ENCODE data around the gene CHRM1. TPM values are rescaled to one million over a fixed set of nuclear protein-coding genes. Genes with fewer than 3 reads are reported as not detected.

The CHRM1 gene
- total RNA-seq, 1 donor from 2014 or later = not detected

Other genes starting within 250 kb of the CHRM1 start
- gene UQCC3, start 249.7 kb downstream of the CHRM1 start, total RNA-seq = 7.1 TPM
- gene LBHD1, start 249.1 kb downstream of the CHRM1 start, total RNA-seq = 4.9 TPM
- gene UBXN1, start 242.3 kb downstream of the CHRM1 start, total RNA-seq = 79.6 TPM
- gene LRRN4CL, start 231.8 kb downstream of the CHRM1 start, total RNA-seq = 28.4 TPM
- gene BSCL2, start 213.9 kb downstream of the CHRM1 start, total RNA-seq = 44.5 TPM
- gene GNG3, start 213.7 kb downstream of the CHRM1 start, total RNA-seq = 1.4 TPM
- gene HNRNPUL2, start 193.9 kb downstream of the CHRM1 start, total RNA-seq = 51.2 TPM
- 30.9 TPM for gene TTC9C, start 192.9 kb downstream of the CHRM1 start, total RNA-seq
- gene ZBTB3, start 167.2 kb downstream of the CHRM1 start, total RNA-seq = 9.8 TPM
- 48.1 TPM for gene POLR2G, start 159.8 kb downstream of the CHRM1 start, total RNA-seq
- 17.8 TPM for gene TAF6L, start 150.0 kb downstream of the CHRM1 start, total RNA-seq
- gene TMEM179B, start 134.0 kb downstream of the CHRM1 start, total RNA-seq = 29.6 TPM
- 10.4 TPM for gene TMEM223, start 129.4 kb downstream of the CHRM1 start, total RNA-seq
- 81.8 TPM for gene NXF1, start 115.9 kb downstream of the CHRM1 start, total RNA-seq
- 51.6 TPM for gene STX5, start 89.3 kb downstream of the CHRM1 start, total RNA-seq
- not detected for gene TEX54, start 88.5 kb downstream of the CHRM1 start, total RNA-seq
- 34.5 TPM for gene WDR74, start 81.8 kb downstream of the CHRM1 start, total RNA-seq
- 102 TPM for gene SLC3A2, start 40.5 kb downstream of the CHRM1 start, total RNA-seq
- not detected for gene SLC22A6, start 63.6 kb upstream of the CHRM1 start, total RNA-seq
- not detected for gene SLC22A8, start 94.5 kb upstream of the CHRM1 start, total RNA-seq
- gene SLC22A24, start 222.9 kb upstream of the CHRM1 start, total RNA-seq = not detected